HEK293T (cell line): Measurements from ENCODE around the gene FBXL2.

Source experiments
- CTCF ChIA-PET: fragments of 350-600 bp; formaldehyde crosslinking; extraction: SDS; loops from one replicate; lab custom pipeline; 2021; ENCODE audit warnings: antibody characterized with exemption, inconsistent platforms; lab: Yijun Ruan, JAX
- POLR2A ChIA-PET: fragments of 350-600 bp; formaldehyde crosslinking; extraction: SDS; loops from one replicate; lab custom pipeline; 2020; ENCODE audit warnings: antibody characterized with exemption, inconsistent platforms; lab: Yijun Ruan, JAX
- DNase-seq: peaks from one replicate; pipeline ENCODE4 v3.0.0; 2012; ENCODE audit warnings: mixed read lengths; ENCODE audit errors: extremely low spot score
- ARNT ChIP-seq: fragments of 450-650 bp; IDR thresholded peaks from 2 replicates; pipeline ENCODE4 v1.6.1; 2017; ENCODE audit warnings: mild to moderate bottlenecking
- BHLHE40 ChIP-seq: fragments of 450-650 bp; IDR thresholded peaks from 2 replicates; pipeline ENCODE4 v1.6.1; 2016; ENCODE audit warnings: mild to moderate bottlenecking, moderate library complexity, borderline replicate concordance
- CTBP1 ChIP-seq: fragments of 450-650 bp; IDR thresholded peaks from 2 replicates; pipeline ENCODE4 v1.6.1; 2016; ENCODE audit warnings: borderline replicate concordance
- ELF4 ChIP-seq: fragments of 450-650 bp; IDR thresholded peaks from 2 replicates; pipeline ENCODE4 v1.6.1; 2017; ENCODE audit warnings: antibody characterized with exemption
- FOXA1 ChIP-seq: fragments of 450-650 bp; IDR thresholded peaks from 2 replicates; pipeline ENCODE4 v1.6.1; 2016; ENCODE audit warnings: mild to moderate bottlenecking
- FOXK2 ChIP-seq: fragments of 450-650 bp; IDR thresholded peaks from 2 replicates; pipeline ENCODE4 v1.6.1; 2016; ENCODE audit warnings: mild to moderate bottlenecking
- FOXM1 ChIP-seq: fragments of 450-650 bp; IDR thresholded peaks from 2 replicates; pipeline ENCODE4 v1.6.1; 2017; ENCODE audit warnings: mild to moderate bottlenecking, borderline replicate concordance
- HDGF ChIP-seq: fragments of 450-650 bp; IDR thresholded peaks from 2 replicates; pipeline ENCODE4 v1.6.1; 2017; ENCODE audit warnings: antibody characterized with exemption, borderline replicate concordance
- L3MBTL2 ChIP-seq: fragments of 450-650 bp; conservative IDR thresholded peaks from 2 replicates; pipeline ENCODE4 v1.6.1; 2016; ENCODE audit warnings: mild to moderate bottlenecking
- LEF1 ChIP-seq: fragments of 450-650 bp; IDR thresholded peaks from 2 replicates; pipeline ENCODE4 v1.6.1; 2017; ENCODE audit warnings: mild to moderate bottlenecking, borderline replicate concordance
- NFRKB ChIP-seq: fragments of 450-650 bp; IDR thresholded peaks from 2 replicates; pipeline ENCODE4 v1.6.1; 2016; ENCODE audit warnings: mild to moderate bottlenecking, moderate library complexity
- SP1 ChIP-seq: fragments of 450-650 bp; IDR thresholded peaks from 2 replicates; pipeline ENCODE4 v1.6.1; 2017
- SUZ12 ChIP-seq: fragments of 450-650 bp; IDR thresholded peaks from 2 replicates; pipeline ENCODE4 v1.6.1; 2016; ENCODE audit warnings: mild to moderate bottlenecking
- TARDBP ChIP-seq: fragments of 450-650 bp; IDR thresholded peaks from 2 replicates; pipeline ENCODE4 v1.6.1; 2016
- ZNF384 ChIP-seq: fragments of 450-650 bp; IDR thresholded peaks from 2 replicates; pipeline ENCODE4 v1.6.1; 2016
- TF ChIP-seq, protein P1 (sequence below): fragments of 450-650 bp; IDR thresholded peaks from 2 replicates; pipeline ENCODE4 v1.6.1; 2016

The FBXL2 gene

DNA sequence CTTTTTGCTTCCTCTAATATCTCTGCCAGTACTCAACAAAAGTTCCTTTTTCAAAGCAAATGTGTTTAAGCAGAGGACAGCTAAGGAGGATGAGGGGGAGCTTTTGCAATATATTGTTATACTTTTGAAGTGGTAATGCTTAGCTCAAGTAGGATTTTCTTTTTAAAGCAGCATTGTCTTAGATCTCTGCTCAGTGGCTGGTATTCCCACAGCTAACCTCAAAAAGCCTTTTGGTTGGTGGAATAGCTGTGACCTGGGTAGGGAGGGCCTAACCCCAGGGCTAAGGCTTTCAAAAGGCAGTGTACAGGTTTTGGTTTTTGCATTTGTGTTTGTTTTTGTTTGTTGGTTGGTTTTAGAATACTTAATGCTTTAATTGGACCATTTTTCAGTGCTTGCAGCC lies 86.8 kb downstream of the FBXL2 start:
- DNase-seq = no peak
- CTCF ChIA-PET = interaction anchor here (2.2 kb wide), 1 partner anchor 9 kb away, joined by 12 read pairs; no protein-coding TSS in a partner anchor
- TF ChIP-seq ZNF384 = no peak
- TF ChIP-seq FOXM1 = no peak
- TF ChIP-seq CTBP1 = no peak
- no peak for TF ChIP-seq L3MBTL2
- TF ChIP-seq BHLHE40 = no peak
- TF ChIP-seq SP1 = no peak
- TF ChIP-seq TARDBP = no peak
- TF ChIP-seq HDGF = no peak
- no peak for TF ChIP-seq LEF1
- TF ChIP-seq NFRKB = no peak
- no peak for TF ChIP-seq SUZ12
- no peak for TF ChIP-seq ARNT
- no peak for TF ChIP-seq FOXK2
- TF ChIP-seq ELF4 = no peak
- no peak for TF ChIP-seq FOXA1
- TF ChIP-seq, protein P1, sequence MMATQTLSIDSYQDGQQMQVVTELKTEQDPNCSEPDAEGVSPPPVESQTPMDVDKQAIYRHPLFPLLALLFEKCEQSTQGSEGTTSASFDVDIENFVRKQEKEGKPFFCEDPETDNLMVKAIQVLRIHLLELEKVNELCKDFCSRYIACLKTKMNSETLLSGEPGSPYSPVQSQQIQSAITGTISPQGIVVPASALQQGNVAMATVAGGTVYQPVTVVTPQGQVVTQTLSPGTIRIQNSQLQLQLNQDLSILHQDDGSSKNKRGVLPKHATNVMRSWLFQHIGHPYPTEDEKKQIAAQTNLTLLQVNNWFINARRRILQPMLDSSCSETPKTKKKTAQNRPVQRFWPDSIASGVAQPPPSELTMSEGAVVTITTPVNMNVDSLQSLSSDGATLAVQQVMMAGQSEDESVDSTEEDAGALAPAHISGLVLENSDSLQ = no peak
- POLR2A ChIA-PET = no interaction called here

DNA sequence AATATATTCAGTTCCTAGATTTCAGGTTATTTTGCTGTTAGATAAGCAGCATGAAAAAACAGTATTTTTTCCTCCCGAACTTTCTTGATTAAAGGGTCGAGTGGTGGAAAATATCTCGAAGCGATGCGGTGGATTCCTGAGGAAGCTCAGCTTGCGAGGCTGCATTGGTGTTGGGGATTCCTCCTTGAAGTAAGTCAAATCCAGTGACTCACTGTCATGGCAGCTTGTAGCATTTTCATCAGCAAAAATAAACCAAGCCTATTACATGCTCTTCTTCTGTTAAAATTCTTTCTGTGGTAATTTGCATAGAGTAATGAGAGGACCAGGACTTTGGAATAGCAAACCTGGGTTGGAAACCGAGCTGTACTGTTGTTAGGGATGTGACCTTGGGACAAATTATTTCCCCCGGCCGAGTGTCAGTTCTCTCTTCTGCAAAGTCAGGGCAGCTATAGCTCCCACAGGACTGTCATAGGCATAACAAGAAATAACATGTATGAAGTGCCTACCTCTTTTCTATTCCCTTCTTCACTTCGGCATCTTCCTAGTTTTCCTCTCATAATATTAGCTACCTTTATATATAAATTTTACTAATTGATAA lies 87.4 kb downstream of the FBXL2 start:
- ChIA-PET POLR2A (no interaction called here), CTCF (interaction anchor here (0.7 to 2.2 kb wide), 3 partner anchors 8 to 233 kb away, joined by 3 to 12 read pairs (median 4); no protein-coding TSS in a partner anchor)
- TF ChIP-seq TARDBP (no peak), LEF1 (no peak), ZNF384 (no peak), NFRKB (no peak), HDGF (no peak), BHLHE40 (no peak), FOXA1 (no peak), FOXK2 (no peak), L3MBTL2 (no peak), CTBP1 (no peak), ELF4 (no peak), FOXM1 (no peak), SUZ12 (no peak), SP1 (no peak), ARNT (no peak)
- TF ChIP-seq, protein P1 = no peak
- DNase-seq = no peak

DNA sequence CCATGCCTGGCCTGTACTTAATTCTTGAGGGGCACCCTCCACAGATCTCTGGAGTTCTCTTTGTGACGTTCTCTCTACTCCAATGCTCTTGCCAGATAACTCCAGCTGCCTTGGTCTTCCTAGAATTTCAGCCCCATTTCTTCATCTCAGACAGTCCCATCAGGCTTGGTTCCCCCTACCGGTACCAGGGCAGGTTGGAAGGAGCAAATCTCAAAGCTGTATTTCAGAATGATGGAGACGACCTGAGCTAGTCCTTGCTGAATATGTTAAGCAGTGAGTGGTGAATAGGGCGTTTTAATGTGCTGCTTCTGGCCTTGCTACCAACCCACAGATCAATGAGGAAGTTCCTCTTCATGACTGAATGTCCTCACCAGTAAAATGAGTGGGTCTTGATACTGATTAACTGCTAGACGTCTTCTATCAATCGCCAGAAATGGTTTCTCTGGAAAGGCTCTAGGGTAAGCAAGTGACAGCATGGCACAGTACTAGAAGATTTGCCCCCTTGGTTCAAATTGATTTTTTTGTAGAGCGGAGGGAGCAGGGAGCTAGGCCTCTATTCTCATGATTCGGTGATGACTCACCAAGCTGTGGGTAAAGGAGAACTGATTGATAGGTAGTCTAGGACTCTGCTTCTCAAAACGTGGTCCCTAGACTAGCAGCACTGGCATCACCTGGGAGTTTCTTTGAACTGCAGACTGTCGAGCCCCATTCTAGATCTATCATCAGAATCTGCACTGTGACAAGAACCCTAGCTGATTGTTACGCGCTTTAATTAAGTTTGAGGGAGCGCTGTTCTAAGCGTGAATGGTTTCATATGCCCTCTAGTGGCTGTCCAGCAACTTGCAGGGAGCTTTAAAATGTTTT lies 95.2 kb downstream of the FBXL2 start:
- DNase-seq = peak; percentile 59
- TF ChIP-seq, protein P1 = 0 out of 2 replicates have a peak, but pooled peaks have one; percentile 8
- no peak for TF ChIP-seq FOXK2
- POLR2A ChIA-PET = interaction anchor here (1.6 kb wide), 1 partner anchor 240 kb away, joined by 9 read pairs; no protein-coding TSS in a partner anchor
- CTCF ChIA-PET = interaction anchor here (0.5 to 2.6 kb wide), 31 partner anchors 8 to 433 kb away, joined by 3 to 62 read pairs (median 4); partner anchors contain the start of gene SUSD5

DNA sequence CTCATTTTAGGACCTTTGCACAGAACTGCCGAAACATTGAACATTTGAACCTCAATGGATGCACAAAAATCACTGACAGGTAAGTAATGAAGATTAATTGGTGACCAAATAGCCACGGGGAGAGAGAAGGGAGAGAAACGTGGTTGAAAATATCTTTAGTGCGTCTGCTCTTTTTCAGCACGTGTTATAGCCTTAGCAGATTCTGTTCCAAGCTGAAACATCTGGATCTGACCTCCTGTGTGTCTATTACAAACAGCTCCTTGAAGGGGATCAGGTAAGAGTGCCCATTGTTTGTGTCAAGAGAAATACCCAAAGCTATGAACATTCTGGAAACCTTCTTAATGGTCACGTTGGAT lies 95.8 kb downstream of the FBXL2 start:
- ChIA-PET POLR2A (interaction anchor here (1.6 kb wide), 1 partner anchor 241 kb away, joined by 9 read pairs; no protein-coding TSS in a partner anchor), CTCF (interaction anchor here (0.5 to 2.6 kb wide), 29 partner anchors 9 to 434 kb away, joined by 3 to 62 read pairs (median 4); partner anchors contain the start of gene SUSD5)
- DNase-seq = no peak
- TF ChIP-seq FOXK2 (no peak), FOXM1 (no peak), SUZ12 (no peak), NFRKB (no peak)

DNA sequence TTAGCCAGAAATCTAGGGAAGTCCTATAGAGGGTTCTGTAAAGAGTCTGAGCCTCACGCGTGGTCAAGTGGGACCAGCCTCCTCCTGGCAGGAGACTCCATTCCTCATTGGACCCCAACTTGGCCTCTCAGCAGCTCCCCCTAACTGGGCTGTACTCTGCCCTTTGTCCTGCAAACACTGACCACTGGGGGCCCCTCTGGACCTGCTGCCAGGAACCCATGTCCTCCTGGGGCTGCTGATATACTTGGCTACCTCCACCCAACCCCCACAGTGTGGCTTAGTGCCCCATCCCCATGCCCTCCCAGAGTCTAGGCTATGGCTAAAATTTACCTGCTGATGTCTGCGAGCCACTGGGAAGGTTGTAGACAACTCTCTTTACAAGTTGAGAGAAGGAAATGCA lies 100.2 kb downstream of the FBXL2 start:
- ChIA-PET POLR2A (no interaction called here), CTCF (no interaction called here)
- no peak for TF ChIP-seq ZNF384
- TF ChIP-seq, protein P1 = no peak
- no peak for TF ChIP-seq BHLHE40
- TF ChIP-seq LEF1 = no peak
- TF ChIP-seq HDGF = no peak
- TF ChIP-seq SP1 = no peak
- TF ChIP-seq CTBP1 = no peak
- TF ChIP-seq FOXA1 = no peak
- TF ChIP-seq ELF4 = no peak
- no peak for TF ChIP-seq L3MBTL2
- no peak for TF ChIP-seq NFRKB
- DNase-seq = no peak
